ENCODE results near the gene OMA1. TPM values are rescaled to one million over a fixed set of nuclear protein-coding genes. Genes with fewer than 3 reads are reported as not detected.
"Not testable (repeated sequence)": the region's sequence is repeated elsewhere in the genome, so short reads cannot be mapped to it uniquely, and the experiment has no call there.

Gene OMA1
- total and polyA plus RNA-seq, 12 donors: 16.2 to 44.9 (median 32.3) TPM

GRCh38 chr1:58502519-58502918 lies 44.0 kb downstream of the OMA1 start:
- TF ChIP-seq POLR2A (IDR thresholded peaks at IDR 0.05) (no peak), CTCF (IDR thresholded peaks at IDR 0.05) (no peak)
- H3K36me3 ChIP-seq (replicated peaks in 1 of 2): no peaks in the 10 kb centered on the region

GRCh38 chr1:58500043-58500442 lies 46.5 kb downstream of the OMA1 start:
- Histone ChIP-seq H3K27ac (no peak overlapping the region), H3K36me3 (replicated peaks in 1 of 2) (no peaks in the 10 kb centered on the region), H3K9me3 (replicated peaks in 1 of 3) (no peaks in the 10 kb centered on the region), H3K4me1 (replicated peaks in 1 of 2) (peaks cover 0 to 8% of the 10 kb centered on the region in 2 donors), H3K27me3 (no peaks in the 10 kb centered on the region), H3K4me3 (no peak overlapping the region)
- intact Hi-C loops (cut with DNase I): no loop called here
- no peak for DNase-seq
- TF ChIP-seq POLR2A (IDR thresholded peaks at IDR 0.05) (no peak), CTCF (IDR thresholded peaks at IDR 0.05) (no peak)
- 67 to 83% (median 73%) methylated on average over 1 of the region's 1 CpG for WGBS, 4 donors

More at GRCh38 chr1:58502519-58502918, 44.0 kb downstream of the OMA1 start:
- no peak overlapping the region for H3K4me3 ChIP-seq
- DNase-seq: no peak
- H3K27me3 ChIP-seq: no peaks in the 10 kb centered on the region
- no peak overlapping the region for H3K27ac ChIP-seq
- peaks cover 0 to 8% of the 10 kb centered on the region in 2 donors for H3K4me1 ChIP-seq (replicated peaks in 1 of 2)
- intact Hi-C loops (cut with DNase I): no loop called here
- H3K9me3 ChIP-seq (replicated peaks in 1 of 3): no peaks in the 10 kb centered on the region

DNA sequence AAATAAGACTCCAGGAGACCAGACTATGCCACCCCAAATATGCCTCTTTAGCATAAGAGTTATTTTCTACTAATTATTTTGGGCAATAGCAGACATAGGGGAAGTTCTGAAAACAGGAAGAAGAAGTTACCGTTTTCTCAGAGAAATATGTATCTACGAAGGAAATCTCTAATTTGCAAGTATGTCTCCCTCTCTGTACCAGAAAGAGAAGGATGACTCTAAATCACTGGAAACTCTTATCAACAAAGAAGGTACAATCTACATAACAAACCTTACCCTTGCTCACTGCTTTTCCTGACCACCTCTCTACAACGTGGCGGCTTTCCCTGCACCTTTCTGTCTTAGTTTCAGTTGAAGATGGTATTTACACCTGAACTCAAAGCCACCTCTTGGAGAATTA lies 49.0 kb downstream of the OMA1 start:
- no peaks in the 10 kb centered on the region for H3K27me3 ChIP-seq
- intact Hi-C loops (cut with DNase I): no loop called here
- H3K4me3 ChIP-seq: no peak overlapping the region
- no peaks in the 10 kb centered on the region for H3K9me3 ChIP-seq (replicated peaks in 1 of 3)
- no peak for TF ChIP-seq CTCF (IDR thresholded peaks at IDR 0.05)
- 79 to 83% (median 81%) methylated on average over 4 of the region's 4 CpGs for WGBS, 4 donors
- no peak for DNase-seq
- no peak overlapping the region for H3K27ac ChIP-seq
- no peaks in the 10 kb centered on the region for H3K36me3 ChIP-seq (replicated peaks in 1 of 2)
- H3K4me1 ChIP-seq (replicated peaks in 1 of 2): peaks cover 0 to 8% of the 10 kb centered on the region in 2 donors

GRCh38 chr1:58496042-58496441 lies 50.5 kb downstream of the OMA1 start:
- 90 to 95% (median 92%) methylated on average over 3 of the region's 3 CpGs for WGBS, 4 donors
- intact Hi-C loops (cut with DNase I): no loop called here
- Histone ChIP-seq H3K4me3 (no peak overlapping the region), H3K27me3 (no peaks in the 10 kb centered on the region), H3K9me3 (replicated peaks in 1 of 3) (no peaks in the 10 kb centered on the region), H3K4me1 (replicated peaks in 1 of 2) (peaks cover 0 to 8% of the 10 kb centered on the region in 2 donors), H3K27ac (no peak overlapping the region), H3K36me3 (replicated peaks in 1 of 2) (no peaks in the 10 kb centered on the region)
- no peak for TF ChIP-seq CTCF (IDR thresholded peaks at IDR 0.05)
- no peak for TF ChIP-seq POLR2A (IDR thresholded peaks at IDR 0.05)
- DNase-seq: no peak

DNA sequence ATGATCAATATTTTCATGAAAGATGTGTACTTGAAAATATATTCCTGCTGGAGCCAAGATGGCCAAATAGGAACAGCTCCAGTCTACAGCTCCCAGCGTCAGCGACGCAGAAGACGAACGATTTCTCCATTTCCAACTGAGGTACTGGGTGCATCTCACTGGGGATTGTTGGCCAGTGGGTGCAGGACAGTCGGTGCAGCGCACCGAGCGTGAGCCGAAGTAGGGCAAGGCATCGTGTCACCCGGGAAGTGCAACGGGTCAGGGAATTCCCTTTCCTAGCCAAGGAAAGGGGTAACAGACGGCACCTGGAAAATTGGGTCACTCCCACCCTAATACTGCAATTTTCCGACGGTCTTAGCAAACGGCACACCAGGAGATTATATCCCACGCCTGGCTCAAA lies 57.6 kb downstream of the OMA1 start:
- H3K4me3 ChIP-seq; H3K27ac ChIP-seq; intact Hi-C loops (cut with DNase I); H3K4me1 ChIP-seq (replicated peaks in 1 of 2); H3K9me3 ChIP-seq (replicated peaks in 1 of 3); DNase-seq; H3K27me3 ChIP-seq; H3K36me3 ChIP-seq (replicated peaks in 1 of 2): not testable (repeated sequence)
- 98 to 99% (median 99%) methylated on average over 10 to 18 of the region's 18 CpGs for WGBS, 4 donors

All from adrenal gland (tissue), 12 donors.